DMS153 (cell line): ENCODE data around the gene ATXN1.
"Not testable (repeated sequence)": the region's sequence is repeated elsewhere in the genome, so short reads cannot be mapped to it uniquely, and the experiment has no call there.

Source experiments
- DNase-seq: peaks from one replicate; lab custom pipeline; 2025; lab: John Stamatoyannopoulos, UW

Gene ATXN1

DNA sequence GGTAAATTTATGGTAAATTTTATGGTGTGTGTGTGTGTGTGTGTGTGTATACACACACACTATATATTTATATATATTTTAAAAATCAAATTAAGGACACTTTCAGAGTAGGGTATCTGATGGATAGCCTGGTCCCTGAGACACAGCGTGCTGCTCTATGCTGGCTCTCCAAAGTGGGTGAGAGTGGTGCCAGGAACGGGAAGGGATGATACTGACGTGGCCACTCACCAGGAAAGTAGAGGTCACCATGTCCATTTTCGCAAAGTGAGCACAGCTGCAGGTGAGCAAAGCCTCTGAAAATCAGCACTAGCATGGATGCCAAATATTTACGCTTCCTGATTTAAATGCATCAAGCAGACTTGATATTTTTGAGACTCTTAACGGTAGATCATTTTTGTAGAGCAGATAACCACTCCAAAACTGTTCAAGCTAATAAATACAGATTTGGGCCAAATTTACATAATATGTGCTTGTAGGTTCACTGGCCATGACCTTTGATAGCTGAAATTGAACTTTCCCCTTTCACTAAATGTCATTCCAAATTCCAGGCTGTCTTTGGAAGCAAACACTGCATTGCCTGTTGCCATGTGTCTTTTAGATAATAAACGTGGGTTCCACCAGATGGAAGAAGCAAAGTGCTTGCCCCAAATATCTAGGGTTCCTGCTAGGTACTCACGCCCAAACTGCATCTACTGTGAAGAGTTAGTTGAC, 116.6 kb downstream of the ATXN1 start:
- DNase-seq: no peak

DNA sequence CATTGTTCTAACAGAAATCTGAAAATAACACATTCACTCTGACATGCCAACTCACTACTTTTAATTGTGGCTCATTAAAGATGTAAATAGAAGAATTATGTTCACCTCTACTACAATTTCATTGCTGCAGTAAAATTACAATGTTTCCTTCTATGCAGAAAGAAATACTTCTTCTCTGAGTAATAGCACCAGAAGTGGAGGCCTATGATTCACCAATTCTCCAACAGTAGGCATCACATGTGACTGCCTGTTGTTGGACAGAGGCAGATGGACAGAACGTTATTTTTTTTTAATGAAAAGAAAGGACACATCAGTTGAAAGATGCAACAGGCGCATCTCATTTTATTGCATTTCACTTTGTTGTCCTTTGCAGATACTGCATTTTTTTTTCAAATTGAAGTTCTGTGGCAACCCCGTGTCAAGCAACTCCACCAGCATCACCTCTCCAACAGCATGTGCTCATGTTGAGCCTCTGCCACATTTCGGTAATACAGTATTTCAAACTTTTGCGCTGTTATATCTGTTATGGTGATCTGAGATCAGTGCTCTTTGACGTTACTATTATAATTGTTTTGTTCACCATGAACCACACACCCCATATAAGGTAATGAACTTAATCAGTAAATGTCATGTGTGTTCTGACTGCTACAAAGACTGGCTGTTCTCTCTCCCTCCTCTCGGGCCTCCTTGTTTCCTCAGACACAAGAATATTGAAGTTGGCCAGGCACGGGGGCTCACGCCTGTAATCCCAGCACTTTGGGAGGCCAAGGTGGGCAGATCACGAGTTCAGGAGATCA, 121.4 kb downstream of the ATXN1 start:
- DNase-seq: no peak

DNA sequence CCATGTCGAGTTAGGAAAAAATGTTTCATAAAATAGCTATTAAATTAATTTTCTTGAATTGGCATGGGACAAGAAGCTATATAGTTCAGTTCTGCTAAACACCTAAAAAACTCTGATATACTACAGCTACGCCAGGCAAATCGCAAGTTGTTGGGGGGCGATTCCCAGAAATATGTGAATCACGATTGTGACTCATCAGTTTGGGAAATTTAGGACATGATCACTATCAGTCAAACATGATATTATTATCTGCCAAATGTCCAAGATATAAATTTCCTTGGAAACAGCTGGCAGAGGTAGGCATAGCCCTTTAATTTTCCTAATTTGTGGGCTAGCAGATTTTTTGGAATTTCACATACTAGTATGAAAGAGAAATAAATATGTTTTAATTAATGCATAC, 123.6 kb downstream of the ATXN1 start:
- DNase-seq: no peak

DNA sequence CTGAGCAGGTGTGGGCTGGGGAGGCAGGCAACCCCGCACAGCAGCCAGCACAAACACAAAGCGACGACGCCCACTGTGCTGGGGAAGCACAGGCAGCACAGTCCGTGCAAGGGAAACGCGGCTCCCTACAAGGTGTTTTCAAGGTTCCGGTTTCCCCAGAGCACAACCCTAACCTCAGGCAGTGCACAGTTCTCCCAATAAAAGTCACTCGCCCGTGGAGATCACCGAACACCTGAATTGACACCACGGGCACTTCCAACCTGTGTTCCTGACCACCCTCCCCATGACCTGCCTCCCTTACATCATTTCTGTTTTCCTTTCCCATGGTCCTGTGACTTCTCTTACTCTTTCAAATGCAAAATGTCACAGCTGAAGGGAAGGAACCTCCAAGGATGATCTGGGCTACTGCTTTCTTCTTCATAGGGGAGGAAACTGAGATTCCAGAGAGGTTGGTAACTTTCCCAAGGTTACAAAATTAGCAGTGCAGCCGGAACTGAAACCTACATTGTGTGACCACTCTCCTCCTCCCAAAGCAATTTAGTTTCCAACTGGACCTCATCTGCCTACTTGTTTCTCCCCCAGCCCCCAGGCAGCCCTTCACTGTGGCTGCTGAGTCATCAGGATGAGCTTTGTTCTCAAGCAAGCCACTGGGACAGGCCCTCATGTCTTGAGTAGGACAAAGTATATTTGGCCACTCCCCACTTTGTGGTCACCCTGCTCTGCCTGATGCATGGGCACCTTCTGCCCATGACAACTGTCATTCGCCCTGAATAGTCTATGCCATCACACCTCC, 125.3 kb downstream of the ATXN1 start:
- DNase-seq: no peak

DNA sequence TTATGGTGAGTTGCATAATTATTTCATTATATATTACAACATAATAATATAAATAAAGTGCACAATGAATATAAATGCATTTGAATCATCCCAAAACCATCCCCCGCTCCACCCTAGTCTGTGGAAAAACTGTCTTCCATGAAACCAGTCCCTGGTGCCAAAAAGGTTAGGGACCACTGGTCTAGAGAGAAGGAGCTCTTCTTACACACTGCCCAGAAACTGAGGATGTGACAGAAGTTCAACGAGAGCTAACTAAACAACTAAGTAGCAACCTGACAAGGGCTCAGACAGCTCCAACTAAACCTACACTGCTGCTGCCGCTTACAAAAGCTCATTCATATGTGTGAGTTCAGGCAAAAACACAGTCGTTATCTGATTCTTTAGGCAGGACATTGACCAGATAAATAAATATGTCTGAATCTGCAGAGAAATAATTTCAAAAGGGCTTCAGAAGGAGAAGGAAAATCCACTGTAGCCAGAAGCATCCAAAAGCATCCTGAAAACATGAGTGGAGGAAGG, 125.9 kb downstream of the ATXN1 start:
- no peak for DNase-seq

DNA sequence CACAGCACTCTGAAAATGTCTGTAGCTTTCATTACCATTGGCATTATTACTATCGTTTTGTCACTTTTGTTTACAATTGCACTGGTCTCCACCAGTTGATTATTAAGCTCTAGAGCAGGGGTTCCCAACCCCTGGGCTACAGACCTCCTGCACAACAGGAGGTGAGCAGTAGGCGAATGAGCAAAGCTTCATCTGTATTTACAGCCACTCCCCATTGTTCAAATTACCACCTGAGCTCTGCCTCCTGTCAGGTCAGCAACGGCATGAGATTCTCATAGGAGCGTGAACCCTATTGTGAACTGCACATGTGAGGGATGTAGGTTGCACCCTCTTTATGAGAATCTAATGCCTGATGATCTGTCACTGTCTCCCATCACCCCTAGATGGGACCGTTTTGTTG, 126.4 kb downstream of the ATXN1 start:
- DNase-seq: no peak

DNA sequence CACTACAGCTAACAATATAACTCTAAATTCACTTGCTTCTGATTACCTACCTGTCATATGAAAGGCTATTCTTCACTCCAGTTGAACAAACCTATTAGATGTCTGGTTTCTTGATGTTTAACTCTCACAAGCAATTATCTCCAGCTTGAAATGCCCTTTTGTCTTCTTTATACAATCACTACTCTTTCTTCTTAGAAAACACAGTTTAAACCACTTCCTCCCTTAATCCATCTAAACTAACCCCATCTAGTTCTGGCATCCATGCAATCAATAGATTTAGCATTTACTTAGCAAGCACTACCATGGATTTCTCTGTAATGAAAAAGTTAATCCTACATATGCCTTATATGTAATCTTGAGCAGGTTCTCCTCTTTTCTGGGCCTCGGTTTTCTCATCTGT, 127.3 kb downstream of the ATXN1 start:
- DNase-seq: no peak

DNA sequence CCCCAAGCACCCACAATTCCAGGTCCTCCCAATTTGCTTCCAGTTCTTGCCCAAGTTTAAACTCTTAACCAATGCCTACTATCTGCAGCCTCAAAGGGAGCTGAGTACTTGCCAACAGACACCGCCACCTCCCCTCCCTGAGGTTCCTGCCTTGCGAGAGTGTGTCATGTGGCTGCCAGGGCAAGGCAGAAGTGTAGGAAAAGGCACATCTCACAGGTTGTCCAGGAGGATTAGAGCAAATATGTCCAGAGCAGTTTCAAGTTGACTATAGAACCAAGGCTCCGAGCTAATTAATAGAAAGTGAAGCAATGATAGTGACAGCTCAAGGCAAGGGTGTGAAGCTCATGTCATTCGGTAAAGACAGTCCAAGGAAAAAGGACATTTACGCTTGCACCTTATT, 127.8 kb downstream of the ATXN1 start:
- no peak for DNase-seq

DNA sequence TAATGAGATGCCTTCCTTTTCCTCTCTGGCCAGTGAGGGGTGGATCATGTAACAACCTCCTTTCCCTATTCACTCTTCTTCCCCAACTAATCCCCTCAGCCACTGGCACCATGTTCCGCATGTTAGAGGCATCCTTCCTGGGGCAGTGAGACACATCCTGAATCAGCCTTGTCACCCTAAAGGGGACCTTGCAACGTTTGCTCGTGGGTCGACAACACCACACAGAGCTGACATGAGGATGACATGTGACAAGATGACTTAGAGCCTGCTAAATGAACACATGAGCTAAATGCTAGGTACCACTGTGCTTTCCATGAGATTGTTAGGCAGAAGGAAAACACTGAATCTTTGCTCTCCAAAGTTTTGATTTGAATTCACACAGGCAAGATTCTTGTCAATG, 129.2 kb downstream of the ATXN1 start:
- no peak for DNase-seq

DNA sequence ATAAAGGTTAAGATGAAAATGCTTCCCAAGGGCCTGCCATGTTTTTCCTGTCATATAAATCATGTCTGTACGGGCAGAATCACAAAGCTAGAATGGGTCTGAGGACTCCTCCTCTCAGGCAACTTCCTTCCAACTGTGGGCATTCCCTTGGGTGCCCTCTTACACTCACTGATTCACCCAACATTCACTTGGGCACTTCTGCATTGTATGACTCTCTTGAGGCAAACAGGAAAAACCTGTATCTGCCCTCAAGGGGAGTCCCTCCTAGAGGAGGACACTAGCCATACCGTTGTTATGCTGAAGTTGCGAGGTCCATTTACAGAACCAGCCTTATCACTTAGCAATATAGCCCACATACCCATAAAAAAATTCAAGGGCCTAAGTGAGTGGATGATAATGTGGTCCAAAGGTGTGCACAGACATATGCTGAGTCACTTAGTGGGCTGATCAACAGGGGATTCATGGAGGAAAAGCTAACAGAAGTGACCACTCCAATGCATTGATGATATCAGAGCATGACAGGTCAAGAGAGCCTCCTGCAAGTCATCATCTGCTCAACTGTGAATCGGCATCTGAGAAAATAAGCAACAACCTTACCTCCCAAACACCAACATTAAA, 131.1 kb downstream of the ATXN1 start:
- no peak for DNase-seq

DNA sequence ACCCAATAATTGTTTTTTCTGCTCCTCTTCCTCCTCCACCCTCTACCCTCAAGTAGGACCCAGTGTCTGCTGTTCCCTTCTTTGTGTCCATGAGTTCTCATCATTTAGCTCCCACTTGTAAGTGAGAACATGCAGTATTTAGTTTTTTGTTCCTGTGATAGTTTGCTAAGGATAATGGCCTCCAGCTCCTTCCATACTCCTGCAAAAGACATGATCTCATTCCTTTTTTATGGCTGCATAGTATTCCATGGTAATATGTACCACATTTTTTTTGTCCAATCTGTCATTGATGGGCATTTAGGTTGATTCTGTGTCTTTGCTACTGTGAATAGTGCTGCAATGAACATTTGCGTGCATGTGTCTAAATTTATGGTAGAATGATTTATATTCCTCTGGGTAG, 132.7 kb downstream of the ATXN1 start:
- DNase-seq: not testable (repeated sequence)

DNA sequence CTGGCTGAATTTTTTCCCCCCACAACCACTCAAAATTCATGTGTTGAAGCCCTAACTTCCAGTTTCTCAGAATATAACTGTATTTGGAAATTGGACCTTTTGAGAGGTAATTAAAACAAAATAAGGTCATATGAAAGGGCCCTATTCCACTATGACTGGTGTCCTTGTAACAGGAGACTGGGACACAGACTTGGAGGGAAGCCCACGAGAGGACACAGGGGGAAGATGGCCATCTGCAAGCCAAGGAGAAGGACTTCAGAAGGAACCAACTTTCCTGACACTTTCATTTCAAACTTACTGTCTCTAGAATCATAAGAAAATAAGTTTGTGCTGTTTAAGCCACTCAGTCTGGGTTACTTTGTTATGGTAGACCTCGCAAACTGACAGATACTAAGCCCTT, 134.6 kb downstream of the ATXN1 start:
- DNase-seq: no peak

DNA sequence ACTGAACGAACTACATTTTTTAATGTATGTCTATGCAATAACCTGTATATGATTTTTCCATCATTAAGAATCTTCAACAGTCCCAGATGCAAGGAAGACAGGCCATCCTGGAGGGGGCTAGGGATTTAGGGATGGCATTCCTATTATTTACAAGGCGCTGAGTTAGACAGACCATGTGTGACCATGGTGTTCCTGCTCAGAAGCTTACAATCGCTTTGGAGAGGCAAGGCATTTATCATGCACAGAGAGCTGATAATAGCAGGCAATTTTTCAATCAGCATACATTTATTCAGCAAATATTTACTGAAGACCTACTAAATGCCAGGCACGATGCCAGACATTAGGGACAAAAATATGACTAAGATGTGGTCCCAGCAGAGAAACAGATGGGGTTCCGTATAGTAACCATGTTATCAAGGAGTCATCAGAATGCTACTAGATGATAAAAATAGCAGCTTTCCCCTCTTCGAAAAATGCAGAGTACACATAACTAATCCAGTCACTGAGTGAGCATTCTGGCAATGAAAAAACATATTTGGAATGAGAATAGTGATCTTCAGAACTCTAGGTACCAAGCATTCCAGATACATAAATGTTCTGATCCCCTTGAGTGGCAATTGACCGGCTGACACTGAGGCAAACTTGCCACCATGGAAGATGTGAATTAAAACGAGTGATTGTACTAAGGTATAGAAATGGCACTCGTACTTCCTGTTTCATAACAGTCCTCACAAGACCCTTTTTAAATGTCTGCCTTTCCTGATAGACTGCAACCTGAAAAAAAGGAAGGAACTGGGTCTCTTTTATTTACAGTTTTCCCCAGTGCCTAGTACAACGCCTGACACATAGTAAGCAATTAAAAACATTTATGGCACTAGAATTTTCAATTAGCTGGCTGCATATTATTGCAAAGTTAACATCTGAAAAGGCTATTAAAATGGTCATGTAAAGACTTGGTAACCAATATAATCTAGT, 135.7 kb downstream of the ATXN1 start:
- no peak for DNase-seq

DNA sequence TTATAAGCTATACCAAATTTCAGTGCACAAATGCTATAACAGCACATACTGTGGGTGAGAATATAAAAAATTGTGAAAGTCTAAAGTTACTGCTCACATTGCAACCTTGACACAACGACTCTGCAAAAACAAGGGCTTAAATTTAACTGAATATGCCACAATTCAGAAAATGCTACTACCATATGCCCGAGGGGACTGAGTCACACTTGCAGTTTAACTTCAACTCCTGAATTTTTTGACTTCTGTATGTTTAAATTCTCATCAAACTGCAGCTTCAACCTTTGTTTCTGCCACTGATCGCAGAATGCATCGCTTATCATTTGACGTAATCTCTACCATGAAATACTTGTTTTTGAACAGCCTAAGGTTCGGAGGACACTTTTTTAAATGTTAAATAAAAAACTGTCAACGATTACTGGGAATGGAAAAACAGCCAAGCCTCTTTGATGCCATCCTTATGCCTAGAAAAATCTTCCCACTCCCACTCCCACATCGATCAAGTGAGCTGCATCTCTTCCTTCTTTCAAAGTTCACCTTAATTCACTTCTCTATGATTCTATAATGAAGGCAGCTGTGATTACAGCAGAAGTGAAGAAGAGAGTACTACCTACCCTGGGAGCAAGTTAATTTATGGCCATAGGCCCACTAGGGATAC, 136.5 kb downstream of the ATXN1 start:
- no peak for DNase-seq

DNA sequence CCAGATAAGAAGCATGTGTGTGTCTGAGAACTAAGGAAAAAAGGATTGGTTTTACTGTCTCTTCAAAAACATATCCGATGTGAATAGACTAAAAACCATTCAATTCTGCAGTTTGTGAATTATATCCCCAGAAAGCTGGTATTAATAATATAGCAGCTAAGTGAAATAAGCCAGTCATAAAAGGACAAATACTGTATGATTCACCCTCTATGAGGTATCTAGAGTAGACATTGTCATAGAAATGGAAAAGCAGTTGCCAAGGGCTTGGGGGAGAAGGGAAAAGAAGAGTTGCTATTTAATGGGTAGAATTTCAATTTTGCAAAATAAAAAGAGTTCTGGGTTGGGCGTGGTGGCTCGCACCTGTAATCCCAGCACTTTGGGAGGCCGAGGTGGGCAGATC, 137.5 kb downstream of the ATXN1 start:
- no peak for DNase-seq

DNA sequence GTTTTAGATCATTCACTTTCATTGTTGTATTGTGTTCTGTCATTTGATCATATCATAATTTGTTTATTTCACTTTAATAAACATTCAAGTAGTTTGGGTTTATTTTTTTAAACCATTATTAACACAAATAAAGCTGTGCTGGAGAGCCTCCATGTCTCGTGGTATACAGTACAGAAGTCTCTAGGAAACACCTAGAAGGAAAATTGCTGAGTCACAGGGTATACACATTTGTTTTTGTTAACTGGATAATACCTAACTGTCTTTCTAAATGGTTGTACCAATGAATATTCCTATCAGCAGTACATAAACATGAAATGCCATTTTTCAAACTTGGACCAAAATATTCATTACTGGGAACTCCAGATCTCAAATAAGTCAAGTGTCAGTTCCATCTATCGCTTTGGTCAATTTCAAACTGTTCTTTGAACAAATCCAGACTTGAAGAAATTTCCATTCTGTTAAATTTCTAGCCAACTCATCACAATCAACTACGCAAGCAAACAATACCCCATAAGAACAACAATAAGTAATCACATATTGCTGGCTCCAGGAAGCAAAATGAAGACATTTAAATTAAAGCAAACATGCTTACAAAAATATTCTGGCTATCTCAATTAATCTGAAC, 138.1 kb downstream of the ATXN1 start:
- DNase-seq: no peak

DNA sequence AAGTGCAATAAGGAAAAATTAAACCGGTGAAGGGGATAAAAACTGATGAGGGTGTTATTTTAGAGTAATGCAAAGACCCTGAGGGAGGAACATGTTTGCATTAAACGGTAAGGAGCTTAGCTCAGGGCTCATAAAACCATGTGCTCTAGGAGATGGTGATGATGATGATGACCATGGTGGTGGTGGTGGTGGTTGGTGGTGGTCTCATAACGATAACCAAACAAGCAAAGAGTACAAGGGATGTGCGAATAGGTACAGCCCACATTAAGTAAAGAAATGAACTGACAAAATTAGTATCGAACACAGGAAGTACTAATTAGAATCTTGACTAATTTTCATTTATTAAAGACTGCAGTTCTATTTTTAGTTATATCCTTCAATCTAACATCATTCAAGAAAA, 139.1 kb downstream of the ATXN1 start:
- no peak for DNase-seq

DNA sequence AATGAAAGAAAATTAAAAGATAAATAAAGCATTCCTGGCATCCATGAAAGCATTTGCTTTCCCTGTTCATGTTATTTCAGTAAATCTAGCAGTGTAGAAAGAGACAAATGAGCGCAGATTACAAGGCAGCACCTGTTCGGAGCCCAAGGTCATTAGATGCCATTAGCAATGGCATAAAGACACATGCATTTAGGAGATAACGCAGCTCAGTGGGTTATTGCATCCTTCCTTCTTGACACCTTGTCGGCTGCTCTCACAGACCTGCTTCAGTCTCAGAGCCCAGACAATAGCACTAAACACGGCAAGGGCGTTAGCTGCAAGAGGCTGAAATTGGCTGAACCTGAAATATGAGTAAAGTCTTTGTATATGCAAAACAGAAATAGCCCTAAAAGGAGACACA, 140.3 kb downstream of the ATXN1 start:
- DNase-seq: no peak

DNA sequence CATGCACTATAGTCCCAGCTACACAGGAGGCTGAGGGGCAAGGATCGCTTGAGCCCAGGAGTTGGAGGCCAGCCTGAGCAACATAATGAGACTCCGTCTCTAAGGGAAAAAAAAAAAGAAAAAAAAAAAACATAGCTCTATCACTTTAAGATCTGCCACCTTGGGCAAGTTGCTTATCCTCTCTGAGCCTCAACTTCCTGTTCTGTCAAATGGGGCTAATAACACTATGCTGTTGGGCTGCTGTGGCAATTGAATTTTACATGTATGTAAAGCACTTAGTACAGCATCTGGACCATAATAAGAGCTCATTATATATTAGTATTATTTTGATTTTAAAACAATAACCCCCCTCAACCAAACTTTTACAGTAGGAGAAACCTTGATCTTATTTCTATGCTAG, 141.5 kb downstream of the ATXN1 start:
- no peak for DNase-seq

DNA sequence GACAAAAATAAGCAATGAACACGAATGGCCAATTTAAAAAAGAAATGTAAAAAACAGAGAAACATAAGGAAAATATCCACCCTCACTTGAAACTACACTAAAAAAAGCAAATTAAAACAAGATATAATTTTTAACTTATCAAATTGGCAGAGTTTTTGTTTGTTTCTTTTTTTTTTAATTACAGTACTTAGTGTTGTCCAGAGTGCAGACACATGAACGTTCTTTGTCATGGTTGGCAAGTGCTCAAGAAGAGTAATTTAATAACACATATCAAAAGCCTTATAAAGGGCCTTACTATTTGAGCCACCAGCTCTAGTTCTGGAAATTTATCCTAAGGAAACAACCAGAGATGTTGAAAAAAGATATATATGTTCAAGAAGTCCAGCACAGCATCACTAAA, 142.3 kb downstream of the ATXN1 start:
- DNase-seq: no peak
